Neural crest cell (in vitro differentiated cells): ENCODE data around the gene BEX4. TPM values are rescaled to one million over a fixed set of nuclear protein-coding genes. Genes with fewer than 3 reads are reported as not detected.
"Not testable (repeated sequence)": the region's sequence is repeated elsewhere in the genome, so short reads cannot be mapped to it uniquely, and the experiment has no call there.

Experiments used
- DNase-seq: peaks from one replicate; pipeline ENCODE4 v3.0.0; 2021; ENCODE audit warnings: low read depth, mixed read lengths, low spot score
- H3K27ac Mint-ChIP-seq: one replicate; pipeline ENCODE4 v1.8.0; 2021; ENCODE audit warnings: mild to moderate bottlenecking, mixed read lengths; ENCODE audit not compliant: unreplicated experiment
- H3K27me3 Mint-ChIP-seq: 2 replicates; pipeline ENCODE4 v1.8.0; 2021; ENCODE audit warnings: low read depth, mild to moderate bottlenecking, mixed read lengths
- H3K36me3 Mint-ChIP-seq: 2 replicates; pipeline ENCODE4 v1.8.0; 2021; ENCODE audit warnings: low read depth, mild to moderate bottlenecking, mixed read lengths
- H3K4me1 Mint-ChIP-seq: 2 replicates; pipeline ENCODE4 v1.8.0; 2021; ENCODE audit warnings: mixed read lengths
- H3K4me3 Mint-ChIP-seq: one replicate; pipeline ENCODE4 v1.8.0; 2021; ENCODE audit warnings: mild to moderate bottlenecking, mixed read lengths
- H3K9me3 Mint-ChIP-seq: 2 replicates; pipeline ENCODE4 v1.8.0; 2021; ENCODE audit warnings: mixed read lengths
- CTCF ChIP-seq: fragments of 200-600 bp; sonication (generic); conservative IDR thresholded peaks from 2 replicates; pipeline ENCODE4 v1.5.0; 2021; ENCODE audit warnings: antibody characterized with exemption, mild to moderate bottlenecking
- total RNA-seq: library from RNA; stranded (reverse); gene quantifications from 2 replicates; pipeline ENCODE4 v1.2.1, GENCODE V29; 2021

The BEX4 gene
- total RNA-seq, 1 donor from 2014 or later = 52.3 TPM

- Mint-ChIP-seq H3K4me3 (no peak overlapping the region), H3K27ac (no peak overlapping the region), H3K36me3 (no peaks in the 10 kb centered on the region), H3K27me3 (no peaks in the 10 kb centered on the region), H3K4me1 (peaks cover 10% of the 10 kb centered on the region), H3K9me3 (peaks cover 9% of the 10 kb centered on the region)
- no peak for TF ChIP-seq CTCF
- DNase-seq = no peak
These were observed 18.4 kb downstream of the BEX4 start for GRCh38 chrX:103233263-103233662.

GRCh38 chrX:103234869-103235268 lies 20.0 kb downstream of the BEX4 start:
- Mint-ChIP-seq H3K27me3 (no peaks in the 10 kb centered on the region), H3K4me3 (no peak overlapping the region), H3K27ac (no peak overlapping the region), H3K4me1 (peaks cover 10% of the 10 kb centered on the region), H3K36me3 (no peaks in the 10 kb centered on the region), H3K9me3 (peaks cover 9% of the 10 kb centered on the region)
- DNase-seq = no peak
- TF ChIP-seq CTCF = no peak

- not testable (repeated sequence) for DNase-seq, H3K4me1 Mint-ChIP-seq, H3K4me3 Mint-ChIP-seq, H3K27me3 Mint-ChIP-seq, H3K9me3 Mint-ChIP-seq, H3K27ac Mint-ChIP-seq, H3K36me3 Mint-ChIP-seq
These were observed 20.7 kb downstream of the BEX4 start for GRCh38 chrX:103235608-103236007.

- no peak for DNase-seq
- TF ChIP-seq CTCF = no peak
- Mint-ChIP-seq H3K9me3 (peaks cover 7% of the 10 kb centered on the region), H3K27me3 (no peaks in the 10 kb centered on the region), H3K36me3 (no peaks in the 10 kb centered on the region), H3K4me1 (peaks cover 10% of the 10 kb centered on the region), H3K4me3 (no peak overlapping the region), H3K27ac (no peak overlapping the region)
These were observed 21.4 kb downstream of the BEX4 start for GRCh38 chrX:103236296-103236695.

- no peaks in the 10 kb centered on the region for H3K36me3 Mint-ChIP-seq
- DNase-seq = no peak
- TF ChIP-seq CTCF = no peak
- H3K4me3 Mint-ChIP-seq = no peak overlapping the region
- H3K27me3 Mint-ChIP-seq = no peaks in the 10 kb centered on the region
- no peaks in the 10 kb centered on the region for H3K4me1 Mint-ChIP-seq
- H3K9me3 Mint-ChIP-seq = peaks cover 2% of the 10 kb centered on the region
- H3K27ac Mint-ChIP-seq = no peak overlapping the region
These were observed 25.2 kb downstream of the BEX4 start for GRCh38 chrX:103240155-103240554.

- Mint-ChIP-seq H3K4me3 (no peak overlapping the region), H3K4me1 (peaks cover 3% of the 10 kb centered on the region), H3K27ac (no peak overlapping the region), H3K9me3 (no peaks in the 10 kb centered on the region), H3K27me3 (no peaks in the 10 kb centered on the region), H3K36me3 (no peaks in the 10 kb centered on the region)
- TF ChIP-seq CTCF = peak; percentile 65
- DNase-seq = no peak
These were observed 33.6 kb downstream of the BEX4 start for GRCh38 chrX:103248553-103248952.
